Calu3 (cell line): Measurements from ENCODE around the gene RAB5IF. TPM values are rescaled to one million over a fixed set of nuclear protein-coding genes. Genes with fewer than 3 reads are reported as not detected.

Source experiments
- BruUV-seq: library from RNA; stranded (reverse); fragments of 400-500 nt; replicated peaks from 2 replicates; lab custom pipeline; 2021; lab: Mats Ljungman, UMichigan
- CTCF ChIA-PET: fragments of 300-600 bp; sonication (Branson Sonifier 250); formaldehyde crosslinking; loops from one replicate; lab custom pipeline; 2022; ENCODE audit warnings: antibody characterized with exemption; lab: Charles Lee
- DNase-seq: peaks from one replicate; pipeline ENCODE4 v3.0.0; 2022
- H3K27ac Mint-ChIP-seq: one replicate; pipeline ENCODE4 v1.8.0; 2022; ENCODE audit warnings: mixed read lengths; ENCODE audit not compliant: unreplicated experiment
- H3K27me3 Mint-ChIP-seq: one replicate; pipeline ENCODE4 v1.8.0; 2022; ENCODE audit warnings: mixed read lengths; ENCODE audit not compliant: unreplicated experiment
- H3K36me3 Mint-ChIP-seq: one replicate; pipeline ENCODE4 v1.8.0; 2022; ENCODE audit warnings: mild to moderate bottlenecking, moderate library complexity, mixed read lengths; ENCODE audit not compliant: insufficient read depth, unreplicated experiment
- H3K4me1 Mint-ChIP-seq: one replicate; pipeline ENCODE4 v1.8.0; 2022; ENCODE audit warnings: mild to moderate bottlenecking, low read depth, mixed read lengths; ENCODE audit not compliant: unreplicated experiment
- H3K4me3 Mint-ChIP-seq: one replicate; pipeline ENCODE4 v1.8.0; 2022; ENCODE audit warnings: mild to moderate bottlenecking, low read depth, moderate library complexity, mixed read lengths; ENCODE audit not compliant: unreplicated experiment
- H3K9me3 Mint-ChIP-seq: one replicate; pipeline ENCODE4 v1.8.0; 2022; ENCODE audit warnings: low read depth, mixed read lengths; ENCODE audit not compliant: unreplicated experiment
- CTCF ChIP-seq: fragments of 200-600 bp; IDR thresholded peaks from one replicate; pipeline ENCODE4 v1.8.0; 2022; ENCODE audit warnings: antibody characterized with exemption; ENCODE audit not compliant: unreplicated experiment
- intact Hi-C: fragments of 100-400 bp; cut with micrococcal nuclease; formaldehyde crosslinking; loops from one replicate; pipeline ENCODE4 v1.10.0; 2022; ENCODE audit not compliant: unreplicated experiment
- total RNA-seq: library from RNA; stranded (reverse); gene quantifications from 2 replicates; pipeline ENCODE4 v1.2.3, GENCODE V29; 2022

The RAB5IF gene
- total RNA-seq, 1 experiment from 2014 or later: 235 TPM

- peaks cover 9% of the 10 kb centered on the region for H3K27me3 Mint-ChIP-seq
- no peak for TF ChIP-seq CTCF
- no TSS peak for BruUV-seq
- no peaks in the 10 kb centered on the region for H3K36me3 Mint-ChIP-seq
- H3K27ac Mint-ChIP-seq: no peak overlapping the region
- DNase-seq: no peak
- no peak overlapping the region for H3K4me3 Mint-ChIP-seq
- intact Hi-C loops: no loop called here
- no peaks in the 10 kb centered on the region for H3K4me1 Mint-ChIP-seq
- CTCF ChIA-PET: no interaction called here
- H3K9me3 Mint-ChIP-seq: no peaks in the 10 kb centered on the region
Measured at GRCh38 chr20:36565520-36565919, 40.1 kb upstream of the RAB5IF start.

- no peak overlapping the region for H3K27ac Mint-ChIP-seq
- no peak for DNase-seq
Measured at GRCh38 chr20:36569847-36570429, 35.6 kb upstream of the RAB5IF start.

GRCh38 chr20:36571564-36572504, 33.7 kb upstream of the RAB5IF start:
- no peaks in the 10 kb centered on the region for H3K27me3 Mint-ChIP-seq

More at GRCh38 chr20:36569847-36570429, 35.6 kb upstream of the RAB5IF start:
- CTCF ChIA-PET: no interaction called here
- Mint-ChIP-seq H3K36me3 (peaks cover 33% of the 10 kb centered on the region), H3K27me3 (no peaks in the 10 kb centered on the region), H3K4me1 (peaks cover 12% of the 10 kb centered on the region), H3K9me3 (no peaks in the 10 kb centered on the region), H3K4me3 (no peak overlapping the region)
- BruUV-seq: no TSS peak
- intact Hi-C loops: no loop called here
- no peak for TF ChIP-seq CTCF

More at GRCh38 chr20:36571564-36572504, 33.7 kb upstream of the RAB5IF start:
- no TSS peak for BruUV-seq
- H3K4me1 Mint-ChIP-seq: peaks cover 28% of the 10 kb centered on the region
- intact Hi-C loops: no loop called here
- H3K36me3 Mint-ChIP-seq: peaks cover 46% of the 10 kb centered on the region
- CTCF ChIA-PET: interaction anchor here (0.9 to 2.2 kb wide), 3 partner anchors 14 to 34 kb away, joined by 3 to 14 read pairs (median 3); partner anchors contain the start of gene RAB5IF
- no peak for TF ChIP-seq CTCF
- peak overlapping the region; percentile 77 for H3K4me3 Mint-ChIP-seq
- H3K9me3 Mint-ChIP-seq: no peaks in the 10 kb centered on the region
- no peak for DNase-seq
- peak overlapping the region; percentile 76 for H3K27ac Mint-ChIP-seq
